Loucy (cell line): Measurements from ENCODE around the gene C1QTNF5.

Experiments
- H2AFZ ChIP-seq: fragments of 200-600 bp; sonication (generic); 2 replicates; pipeline ENCODE4 v1.6.0; 2016; ENCODE audit warnings: antibody characterized with exemption, mild to moderate bottlenecking, low read length, moderate library complexity
- H3F3A ChIP-seq: fragments of 200-600 bp; 2 replicates; pipeline ENCODE4 v1.6.0; 2016; ENCODE audit warnings: antibody characterized with exemption, low read depth, mild to moderate bottlenecking
- H3K27me3 ChIP-seq: fragments of 200-600 bp; sonication (generic); 2 replicates; pipeline ENCODE4 v1.6.1; 2014; ENCODE audit warnings: low read length, mild to moderate bottlenecking; ENCODE audit not compliant: insufficient read depth, poor library complexity, severe bottlenecking
- H3K36me3 ChIP-seq: fragments of 200-600 bp; sonication (generic); 2 replicates; pipeline ENCODE4 v1.6.1; 2016; ENCODE audit warnings: low read length; ENCODE audit not compliant: insufficient read depth
- H3K4me1 ChIP-seq: fragments of 200-600 bp; sonication (generic); 2 replicates; pipeline ENCODE4 v1.5.1; 2014; ENCODE audit warnings: low read length, mild to moderate bottlenecking; ENCODE audit not compliant: insufficient read depth, poor library complexity, severe bottlenecking
- H3K4me2 ChIP-seq: fragments of 200-600 bp; sonication (generic); 2 replicates; pipeline ENCODE4 v1.6.0; 2014; ENCODE audit warnings: antibody characterized with exemption, low read length, low read depth, mild to moderate bottlenecking; ENCODE audit not compliant: poor library complexity, severe bottlenecking
- H3K4me3 ChIP-seq: fragments of 200-600 bp; sonication (generic); 2 replicates; pipeline ENCODE4 v1.5.1; 2014; ENCODE audit warnings: low read length, mild to moderate bottlenecking, mixed read lengths; ENCODE audit not compliant: poor library complexity, severe bottlenecking
- H3K79me2 ChIP-seq: fragments of 200-600 bp; sonication (generic); 2 replicates; pipeline ENCODE4 v1.6.1; 2014; ENCODE audit warnings: low read length; ENCODE audit not compliant: insufficient read depth
- H3K9ac ChIP-seq: fragments of 200-600 bp; sonication (generic); 2 replicates; pipeline ENCODE4 v1.6.0; 2014; ENCODE audit warnings: mild to moderate bottlenecking, low read depth, low read length, moderate library complexity; ENCODE audit not compliant: poor library complexity, severe bottlenecking
- H3K9me2 ChIP-seq: fragments of 200-600 bp; sonication (generic); replicated peaks from 2 replicates; pipeline ENCODE4 v1.6.1; 2016; ENCODE audit warnings: low read depth, low read length, mixed read lengths
- H3K9me3 ChIP-seq: fragments of 200-600 bp; sonication (generic); 2 replicates; pipeline ENCODE4 v1.6.1; 2014; ENCODE audit warnings: mild to moderate bottlenecking, antibody characterized with exemption, low read length, low read depth; ENCODE audit not compliant: insufficient read depth
- H4K20me1 ChIP-seq: fragments of 200-600 bp; sonication (generic); 2 replicates; pipeline ENCODE4 v1.6.0; 2014; ENCODE audit warnings: antibody characterized with exemption, low read length, mild to moderate bottlenecking; ENCODE audit not compliant: insufficient read depth, poor library complexity, severe bottlenecking
- CTCF ChIP-seq: fragments of 200-600 bp; sonication (generic); conservative IDR thresholded peaks from 2 replicates; pipeline ENCODE4 v1.5.1; 2014; ENCODE audit warnings: mild to moderate bottlenecking, antibody characterized with exemption, low read length
- EZH2phosphoT487 ChIP-seq: fragments of 200-600 bp; IDR thresholded peaks from 2 replicates; pipeline ENCODE4 v1.6.1; 2018; ENCODE audit warnings: antibody characterized with exemption, mild to moderate bottlenecking, moderate library complexity, borderline replicate concordance

C1QTNF5 gene

GRCh38 chr11:119359365-119360214 lies 18.9 kb upstream of the C1QTNF5 start:
- Histone ChIP-seq H3K4me1 (peaks cover 10% of the 10 kb centered on the region), H3K4me2 (peak overlapping the region; percentile 36), H3K4me3 (no peak overlapping the region), H2AFZ (peak overlapping the region; percentile 51; the same call in 1 of the 2 replicates), H3K27me3 (no peaks in the 10 kb centered on the region), H3K9ac (no peak overlapping the region), H3K79me2 (no peaks in the 10 kb centered on the region), H3K9me2 (no peaks in the 10 kb centered on the region), H3K36me3 (no peaks in the 10 kb centered on the region), H3F3A (no peaks in the 10 kb centered on the region), H3K9me3 (no peaks in the 10 kb centered on the region), H4K20me1 (no peaks in the 10 kb centered on the region)
- no peak for TF ChIP-seq EZH2phosphoT487
- TF ChIP-seq CTCF = no peak

GRCh38 chr11:119357074-119357473 lies 16.4 kb upstream of the C1QTNF5 start:
- Histone ChIP-seq H3K9me3 (no peaks in the 10 kb centered on the region), H3K4me3 (peak overlapping the region; percentile 90), H3F3A (no peaks in the 10 kb centered on the region), H3K4me1 (peaks cover 10% of the 10 kb centered on the region), H3K36me3 (no peaks in the 10 kb centered on the region), H3K79me2 (no peaks in the 10 kb centered on the region), H3K9me2 (no peaks in the 10 kb centered on the region), H3K9ac (no peak overlapping the region), H2AFZ (peak overlapping the region; percentile 100; the same call in 1 of the 2 replicates), H3K4me2 (peak overlapping the region; percentile 86), H3K27me3 (no peaks in the 10 kb centered on the region), H4K20me1 (no peaks in the 10 kb centered on the region)
- TF ChIP-seq CTCF (no peak), EZH2phosphoT487 (no peak)

- H2AFZ ChIP-seq = peak overlapping the region; percentile 100
- H3K4me2 ChIP-seq = peak overlapping the region; percentile 86
- peaks cover 10% of the 10 kb centered on the region for H3K4me1 ChIP-seq
- TF ChIP-seq CTCF (peak; percentile 86), EZH2phosphoT487 (no peak)
- peak overlapping the region; percentile 83 for H3K9ac ChIP-seq
- no peaks in the 10 kb centered on the region for H3K9me2 ChIP-seq
- H3K9me3 ChIP-seq = no peaks in the 10 kb centered on the region
- H3K4me3 ChIP-seq = peak overlapping the region; percentile 90
- H3K27me3 ChIP-seq = no peaks in the 10 kb centered on the region
- H3K79me2 ChIP-seq = no peaks in the 10 kb centered on the region
- no peaks in the 10 kb centered on the region for H3K36me3 ChIP-seq
- no peaks in the 10 kb centered on the region for H3F3A ChIP-seq
- no peaks in the 10 kb centered on the region for H4K20me1 ChIP-seq
Measured at GRCh38 chr11:119356349-119357031, 15.8 kb upstream of the C1QTNF5 start.
